Measurements from ENCODE around the gene PCDHB12.
"Not testable (repeated sequence)": the region's sequence is repeated elsewhere in the genome, so short reads cannot be mapped to it uniquely, and the experiment has no call there.

PCDHB12 gene

DNA sequence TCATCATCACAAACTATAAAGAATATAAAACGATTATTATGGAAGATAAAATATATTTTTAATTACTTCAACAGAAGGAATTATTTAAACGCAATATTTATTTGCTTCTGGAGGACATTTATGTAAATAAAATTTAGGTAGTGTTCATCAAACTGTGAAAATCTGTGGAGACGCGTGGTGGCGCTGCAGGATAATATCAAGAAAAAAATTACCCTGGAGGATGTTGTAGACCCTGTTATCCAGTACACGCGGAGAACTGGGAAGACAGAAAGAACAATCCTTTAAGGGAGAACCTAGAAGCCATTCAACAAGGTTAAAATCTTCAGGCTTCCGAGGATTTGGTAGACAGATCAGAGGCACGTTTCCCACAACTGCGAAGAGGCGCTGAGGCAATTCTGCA, at the start of gene PCDHB12:
TSS of gene PCDHB12 (plus strand) at position 242 of the 400 bp plus-strand sequence. CDS start 189 bp downstream, outside the sequence.
- DNase-seq = no peak

DNA sequence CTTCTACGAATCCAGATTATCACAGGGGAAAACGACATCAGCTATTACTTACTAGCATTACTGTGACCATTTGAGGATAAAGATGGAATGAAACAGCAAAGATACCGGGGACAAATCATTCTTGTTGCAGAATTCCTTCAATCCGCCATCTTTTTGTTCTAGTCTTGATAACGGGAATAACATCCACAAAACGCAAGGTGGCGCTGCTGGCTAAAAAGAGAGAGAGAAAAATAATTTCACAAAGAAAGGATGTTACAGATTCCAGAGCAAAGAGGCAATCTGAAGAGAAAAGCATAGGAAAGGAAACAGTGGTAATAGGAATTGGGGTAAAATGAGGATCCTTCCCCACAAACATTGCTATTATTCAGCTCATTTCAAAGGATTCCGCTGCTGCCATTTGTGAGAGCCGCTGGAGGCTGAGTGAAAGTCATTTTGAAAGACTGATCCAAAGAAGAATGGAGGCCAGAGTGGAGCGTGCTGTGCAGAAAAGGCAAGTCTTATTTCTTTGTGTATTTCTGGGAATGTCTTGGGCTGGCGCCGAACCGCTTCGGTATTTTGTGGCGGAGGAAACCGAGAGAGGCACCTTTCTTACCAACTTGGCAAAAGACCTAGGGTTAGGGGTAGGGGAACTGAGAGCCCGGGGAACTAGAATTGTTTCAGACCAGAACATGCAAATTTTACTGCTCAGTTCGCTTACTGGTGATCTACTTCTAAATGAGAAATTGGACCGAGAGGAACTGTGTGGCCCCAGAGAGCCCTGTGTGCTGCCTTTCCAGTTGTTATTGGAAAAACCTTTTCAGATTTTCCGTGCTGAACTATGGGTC, 35.9 kb upstream of the PCDHB12 start, which contains the start of gene PCDHB7:
TSS of gene PCDHB7 (plus strand) at position 264 of the 824 bp plus-strand sequence. CDS start at position 456, 192 bp downstream.
- no peak for DNase-seq

DNA sequence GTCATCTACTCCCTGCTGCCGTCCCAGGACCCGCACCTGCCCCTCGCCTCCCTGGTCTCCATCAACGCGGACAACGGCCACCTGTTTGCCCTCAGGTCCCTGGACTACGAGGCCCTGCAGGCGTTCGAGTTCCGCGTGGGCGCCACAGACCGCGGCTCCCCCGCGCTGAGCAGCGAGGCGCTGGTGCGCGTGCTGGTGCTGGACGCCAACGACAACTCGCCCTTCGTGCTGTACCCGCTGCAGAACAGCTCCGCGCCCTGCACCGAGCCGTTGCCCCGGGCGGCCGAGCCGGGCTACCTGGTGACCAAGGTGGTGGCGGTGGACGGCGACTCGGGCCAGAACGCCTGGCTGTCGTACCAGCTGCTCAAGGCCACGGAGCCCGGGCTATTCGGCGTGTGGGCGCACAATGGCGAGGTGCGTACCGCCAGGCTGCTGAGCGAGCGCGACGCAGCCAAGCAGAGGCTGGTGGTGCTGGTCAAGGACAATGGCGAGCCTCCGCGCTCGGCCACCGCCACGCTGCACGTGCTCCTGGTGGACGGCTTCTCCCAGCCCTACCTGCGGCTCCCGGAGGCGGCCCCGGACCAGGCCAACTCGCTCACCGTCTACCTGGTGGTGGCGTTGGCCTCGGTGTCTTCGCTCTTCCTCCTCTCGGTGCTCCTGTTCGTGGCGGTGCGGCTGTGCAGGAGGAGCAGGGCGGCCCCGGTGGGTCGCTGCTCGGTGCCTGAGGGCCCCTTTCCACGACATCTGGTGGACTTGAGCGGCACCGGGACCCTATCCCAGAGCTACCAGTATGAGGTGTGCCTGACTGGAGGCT, 34.0 kb upstream of the PCDHB12 start:
- DNase-seq = not testable (repeated sequence)

DNA sequence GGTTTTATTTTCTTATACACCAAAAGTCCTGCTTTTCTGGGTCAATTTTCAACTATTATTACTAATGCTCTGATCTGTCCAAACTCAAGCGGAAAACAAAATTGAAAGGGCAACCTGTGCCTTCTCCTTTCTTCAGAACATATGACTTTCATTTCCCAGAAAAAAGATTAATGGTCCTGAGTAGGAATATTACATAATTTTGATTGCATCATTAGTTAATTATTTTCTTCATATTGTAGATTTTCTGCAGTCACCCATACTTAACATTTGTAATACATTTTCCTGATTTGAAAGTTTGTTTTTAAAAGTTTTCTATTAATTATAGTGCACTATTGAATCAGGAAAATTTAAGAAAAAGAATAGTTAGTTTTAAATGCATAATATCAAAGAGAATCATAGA, 32.6 kb upstream of the PCDHB12 start:
- DNase-seq = no peak

DNA sequence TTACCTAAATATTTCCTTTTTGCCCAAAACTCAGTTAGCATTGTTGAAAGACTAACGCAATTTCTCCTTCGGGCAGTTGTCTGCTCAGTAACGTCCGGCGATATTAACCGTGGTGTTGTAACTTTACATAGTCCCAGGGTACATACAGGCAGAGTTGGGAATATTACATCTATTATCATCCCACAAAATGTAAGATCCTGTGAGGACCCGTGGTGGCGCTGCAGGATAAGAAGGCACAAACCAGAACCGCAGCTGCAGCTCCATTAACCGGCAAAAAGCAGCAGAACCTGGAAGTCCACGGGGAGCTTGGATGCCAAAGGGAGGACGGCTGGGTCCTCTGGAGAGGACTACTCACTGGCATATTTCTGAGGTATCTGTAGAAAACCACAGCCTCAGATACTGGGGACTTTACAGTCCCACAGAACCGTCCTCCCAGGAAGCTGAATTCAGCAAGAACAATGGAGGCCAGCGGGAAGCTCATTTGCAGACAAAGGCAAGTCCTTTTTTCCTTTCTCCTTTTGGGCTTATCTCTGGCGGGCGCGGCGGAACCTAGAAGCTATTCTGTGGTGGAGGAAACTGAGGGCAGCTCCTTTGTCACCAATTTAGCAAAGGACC, 30.8 kb upstream of the PCDHB12 start, which contains the start of gene PCDHB8:
TSS of gene PCDHB8 (plus strand) at position 214 of the 615 bp plus-strand sequence. CDS start at position 459, 245 bp downstream.
- DNase-seq = not testable (repeated sequence)

DNA sequence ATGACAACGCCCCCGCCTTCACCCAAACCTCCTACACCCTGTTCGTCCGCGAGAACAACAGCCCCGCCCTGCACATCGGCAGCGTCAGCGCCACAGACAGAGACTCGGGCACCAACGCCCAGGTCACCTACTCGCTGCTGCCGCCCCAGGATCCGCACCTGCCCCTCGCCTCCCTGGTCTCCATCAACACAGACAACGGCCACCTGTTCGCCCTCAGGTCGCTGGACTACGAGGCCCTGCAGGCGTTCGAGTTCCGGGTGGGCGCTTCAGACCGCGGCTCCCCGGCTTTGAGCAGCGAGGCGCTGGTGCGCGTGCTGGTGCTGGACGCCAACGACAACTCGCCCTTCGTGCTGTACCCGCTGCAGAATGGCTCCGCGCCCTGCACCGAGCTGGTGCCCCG, 29.1 kb upstream of the PCDHB12 start:
- DNase-seq = not testable (repeated sequence)

DNA sequence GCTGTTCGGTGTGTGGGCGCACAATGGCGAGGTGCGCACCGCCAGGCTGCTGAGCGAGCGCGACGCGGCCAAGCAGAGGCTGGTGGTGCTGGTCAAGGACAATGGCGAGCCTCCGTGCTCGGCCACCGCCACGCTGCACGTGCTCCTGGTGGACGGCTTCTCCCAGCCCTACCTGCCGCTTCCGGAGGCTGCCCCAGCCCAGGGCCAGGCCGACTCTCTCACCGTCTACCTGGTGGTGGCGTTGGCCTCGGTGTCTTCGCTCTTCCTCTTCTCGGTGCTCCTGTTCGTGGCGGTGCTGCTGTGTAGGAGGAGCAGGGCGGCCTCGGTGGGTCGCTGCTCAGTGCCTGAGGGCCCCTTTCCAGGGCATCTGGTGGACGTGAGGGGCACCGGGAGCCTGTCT, 28.6 kb upstream of the PCDHB12 start:
- not testable (repeated sequence) for DNase-seq

DNA sequence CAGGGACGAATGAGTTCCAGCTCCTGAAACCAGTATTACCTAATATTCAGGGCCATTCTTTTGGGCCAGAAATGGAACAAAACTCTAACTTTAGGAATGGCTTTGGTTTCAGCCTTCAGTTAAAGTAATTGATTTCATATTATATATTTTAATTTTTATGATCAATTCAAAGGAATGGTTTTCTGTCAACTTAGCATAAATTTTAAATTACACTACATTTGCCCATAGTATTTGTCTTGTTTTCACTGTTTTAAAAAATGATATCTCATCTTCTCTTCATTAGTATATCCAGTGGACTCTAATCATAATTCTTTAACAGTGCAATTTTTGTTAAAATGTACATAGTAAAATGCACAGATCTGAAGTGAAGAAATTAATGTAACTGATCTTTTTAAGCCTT, 28.2 kb upstream of the PCDHB12 start:
- DNase-seq = no peak

DNA sequence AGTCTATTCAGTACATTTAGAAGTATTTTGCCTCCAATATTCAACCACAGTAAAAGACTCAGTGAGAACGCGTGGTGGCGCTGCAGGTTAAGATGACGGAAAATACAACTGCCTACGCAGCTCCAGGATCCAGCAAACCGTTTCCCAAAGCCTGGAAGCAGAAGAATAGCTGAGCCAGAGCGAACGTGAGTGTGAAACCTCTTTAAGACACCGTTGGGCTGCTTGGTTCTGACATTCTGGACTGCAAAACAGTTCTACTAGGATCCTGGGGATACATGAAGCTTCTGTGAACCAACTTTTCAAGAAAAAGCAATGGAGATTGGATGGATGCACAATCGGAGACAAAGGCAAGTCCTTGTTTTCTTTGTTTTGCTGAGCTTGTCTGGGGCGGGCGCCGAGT, 26.3 kb upstream of the PCDHB12 start, which contains the start of gene PCDHB16:
TSS of gene PCDHB16 (plus strand) at position 140 of the 400 bp plus-strand sequence. CDS start at position 313, 173 bp downstream.
- peak; percentile 41 for DNase-seq

DNA sequence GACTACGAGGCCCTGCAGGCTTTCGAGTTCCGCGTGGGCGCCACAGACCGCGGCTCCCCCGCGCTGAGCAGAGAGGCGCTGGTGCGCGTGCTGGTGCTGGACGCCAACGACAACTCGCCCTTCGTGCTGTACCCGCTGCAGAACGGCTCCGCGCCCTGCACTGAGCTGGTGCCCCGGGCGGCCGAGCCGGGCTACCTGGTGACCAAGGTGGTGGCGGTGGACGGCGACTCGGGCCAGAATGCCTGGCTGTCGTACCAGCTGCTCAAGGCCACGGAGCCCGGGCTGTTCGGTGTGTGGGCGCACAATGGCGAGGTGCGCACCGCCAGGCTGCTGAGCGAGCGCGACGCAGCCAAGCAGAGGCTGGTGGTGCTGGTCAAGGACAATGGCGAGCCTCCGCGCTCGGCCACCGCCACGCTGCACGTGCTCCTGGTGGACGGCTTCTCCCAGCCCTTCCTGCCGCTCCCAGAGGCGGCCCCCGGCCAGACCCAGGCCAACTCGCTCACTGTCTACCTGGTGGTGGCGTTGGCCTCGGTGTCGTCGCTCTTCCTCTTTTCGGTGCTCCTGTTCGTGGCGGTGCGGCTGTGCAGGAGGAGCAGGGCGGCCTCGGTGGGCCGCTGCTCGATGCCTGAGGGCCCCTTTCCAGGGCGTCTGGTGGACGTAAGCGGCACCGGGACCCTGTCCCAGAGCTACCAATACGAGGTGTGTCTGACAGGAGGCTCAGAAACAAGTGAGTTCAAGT, 24.2 kb upstream of the PCDHB12 start:
- DNase-seq = not testable (repeated sequence)

DNA sequence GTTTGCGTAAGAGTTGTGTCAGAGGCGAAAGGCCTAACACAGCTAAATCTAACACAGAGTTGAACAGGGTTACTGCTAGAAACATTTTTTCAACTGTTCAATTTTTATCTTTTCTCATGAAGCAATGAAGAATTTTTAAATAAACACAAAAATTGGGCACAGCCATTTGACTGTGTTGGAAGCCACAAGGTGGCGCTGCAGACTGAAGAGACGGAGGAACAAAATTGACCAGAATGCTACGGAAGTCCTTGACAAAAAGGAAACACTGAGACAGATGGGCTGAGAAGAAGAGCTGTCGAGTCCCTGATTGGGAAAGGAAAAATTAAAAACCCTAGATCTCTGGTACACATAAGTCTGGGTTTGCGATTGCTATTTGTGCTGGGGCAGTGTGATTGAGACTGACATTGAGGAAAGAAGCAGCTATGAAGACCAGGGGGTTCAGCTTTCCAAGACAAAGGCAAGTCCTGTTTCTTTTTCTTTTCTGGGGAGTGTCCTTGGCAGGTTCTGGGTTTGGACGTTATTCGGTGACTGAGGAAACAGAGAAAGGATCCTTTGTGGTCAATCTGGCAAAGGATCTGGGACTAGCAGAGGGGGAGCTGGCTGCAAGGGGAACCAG, 21.5 kb upstream of the PCDHB12 start, which contains the start of gene PCDHB9:
TSS of gene PCDHB9 (plus strand) at position 265 of the 616 bp plus-strand sequence. CDS start at position 423, 158 bp downstream.
- no peak for DNase-seq

DNA sequence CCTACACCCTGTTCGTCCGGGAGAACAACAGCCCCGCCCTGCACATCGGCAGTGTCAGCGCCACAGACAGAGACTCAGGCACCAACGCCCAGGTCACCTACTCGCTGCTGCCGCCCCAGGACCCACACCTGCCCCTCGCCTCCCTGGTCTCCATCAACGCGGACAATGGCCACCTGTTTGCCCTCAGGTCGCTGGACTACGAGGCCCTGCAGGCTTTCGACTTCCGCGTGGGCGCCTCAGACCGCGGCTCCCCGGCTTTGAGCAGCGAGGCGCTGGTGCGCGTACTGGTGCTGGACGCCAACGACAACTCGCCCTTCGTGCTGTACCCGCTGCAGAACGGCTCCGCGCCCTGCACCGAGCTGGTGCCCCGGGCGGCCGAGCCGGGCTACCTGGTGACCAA, 19.8 kb upstream of the PCDHB12 start:
- not testable (repeated sequence) for DNase-seq

DNA sequence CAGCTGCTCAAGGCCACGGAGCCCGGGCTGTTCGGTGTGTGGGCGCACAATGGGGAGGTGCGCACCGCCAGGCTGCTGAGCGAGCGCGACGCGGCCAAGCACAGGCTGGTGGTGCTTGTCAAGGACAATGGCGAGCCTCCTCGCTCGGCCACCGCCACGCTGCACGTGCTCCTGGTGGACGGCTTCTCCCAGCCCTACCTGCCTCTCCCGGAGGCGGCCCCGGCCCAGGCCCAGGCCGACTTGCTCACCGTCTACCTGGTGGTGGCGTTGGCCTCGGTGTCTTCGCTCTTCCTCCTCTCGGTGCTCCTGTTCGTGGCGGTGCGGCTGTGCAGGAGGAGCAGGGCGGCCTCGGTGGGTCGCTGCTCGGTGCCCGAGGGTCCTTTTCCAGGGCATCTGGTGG, 19.4 kb upstream of the PCDHB12 start:
- not testable (repeated sequence) for DNase-seq

DNA sequence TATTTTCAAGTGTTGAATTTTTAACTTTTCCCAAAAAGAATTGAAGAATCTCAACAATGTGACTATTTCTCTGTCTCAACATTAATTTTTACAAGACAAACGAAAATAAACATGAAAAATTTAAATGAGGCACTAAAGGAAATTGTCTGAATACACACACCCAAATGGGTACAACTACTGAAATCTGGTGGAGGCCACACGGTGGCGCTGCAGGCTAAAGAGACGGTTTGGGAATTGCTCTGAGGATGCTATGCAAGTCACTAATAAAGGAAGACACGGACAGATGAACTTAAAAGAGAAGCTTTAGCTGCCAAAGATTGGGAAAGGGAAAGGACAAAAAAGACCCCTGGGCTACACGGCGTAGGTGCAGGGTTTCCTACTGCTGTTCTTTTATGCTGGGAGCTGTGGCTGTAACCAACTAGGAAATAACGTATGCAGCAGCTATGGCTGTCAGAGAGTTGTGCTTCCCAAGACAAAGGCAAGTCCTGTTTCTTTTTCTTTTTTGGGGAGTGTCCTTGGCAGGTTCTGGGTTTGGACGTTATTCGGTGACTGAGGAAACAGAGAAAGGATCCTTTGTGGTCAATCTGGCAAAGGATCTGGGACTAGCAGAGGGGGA, 16.3 kb upstream of the PCDHB12 start, which contains the start of gene PCDHB10:
TSS of gene PCDHB10 (plus strand) at position 244 of the 616 bp plus-strand sequence. CDS start at position 444, 200 bp downstream.
- DNase-seq = no peak

DNA sequence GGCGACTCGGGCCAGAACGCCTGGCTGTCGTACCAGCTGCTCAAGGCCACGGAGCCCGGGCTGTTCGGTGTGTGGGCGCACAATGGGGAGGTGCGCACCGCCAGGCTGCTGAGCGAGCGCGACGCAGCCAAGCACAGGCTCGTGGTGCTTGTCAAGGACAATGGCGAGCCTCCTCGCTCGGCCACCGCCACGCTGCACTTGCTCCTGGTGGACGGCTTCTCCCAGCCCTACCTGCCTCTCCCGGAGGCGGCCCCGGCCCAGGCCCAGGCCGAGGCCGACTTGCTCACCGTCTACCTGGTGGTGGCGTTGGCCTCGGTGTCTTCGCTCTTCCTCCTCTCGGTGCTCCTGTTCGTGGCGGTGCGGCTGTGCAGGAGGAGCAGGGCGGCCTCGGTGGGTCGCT, 14.2 kb upstream of the PCDHB12 start:
- not testable (repeated sequence) for DNase-seq

DNA sequence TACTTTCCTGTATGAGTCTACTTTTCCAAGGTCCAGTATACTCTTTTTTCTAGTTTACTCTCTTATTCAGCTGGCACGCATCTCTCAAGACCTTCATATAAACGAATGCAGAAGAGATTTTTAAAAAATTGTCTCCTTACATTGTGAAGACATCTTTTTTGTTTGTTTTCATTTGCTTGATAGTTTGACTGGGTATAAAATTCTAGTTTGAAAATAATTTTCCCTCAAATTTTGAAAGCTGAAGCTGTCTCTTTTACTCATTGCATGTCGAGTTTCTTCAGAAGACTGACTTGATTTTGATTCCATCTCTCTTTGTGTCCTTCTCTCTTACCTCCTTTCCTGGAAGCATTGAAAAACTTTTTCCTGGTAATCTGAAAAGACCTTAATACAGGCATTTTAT, 12.2 kb upstream of the PCDHB12 start:
- no peak for DNase-seq

DNA sequence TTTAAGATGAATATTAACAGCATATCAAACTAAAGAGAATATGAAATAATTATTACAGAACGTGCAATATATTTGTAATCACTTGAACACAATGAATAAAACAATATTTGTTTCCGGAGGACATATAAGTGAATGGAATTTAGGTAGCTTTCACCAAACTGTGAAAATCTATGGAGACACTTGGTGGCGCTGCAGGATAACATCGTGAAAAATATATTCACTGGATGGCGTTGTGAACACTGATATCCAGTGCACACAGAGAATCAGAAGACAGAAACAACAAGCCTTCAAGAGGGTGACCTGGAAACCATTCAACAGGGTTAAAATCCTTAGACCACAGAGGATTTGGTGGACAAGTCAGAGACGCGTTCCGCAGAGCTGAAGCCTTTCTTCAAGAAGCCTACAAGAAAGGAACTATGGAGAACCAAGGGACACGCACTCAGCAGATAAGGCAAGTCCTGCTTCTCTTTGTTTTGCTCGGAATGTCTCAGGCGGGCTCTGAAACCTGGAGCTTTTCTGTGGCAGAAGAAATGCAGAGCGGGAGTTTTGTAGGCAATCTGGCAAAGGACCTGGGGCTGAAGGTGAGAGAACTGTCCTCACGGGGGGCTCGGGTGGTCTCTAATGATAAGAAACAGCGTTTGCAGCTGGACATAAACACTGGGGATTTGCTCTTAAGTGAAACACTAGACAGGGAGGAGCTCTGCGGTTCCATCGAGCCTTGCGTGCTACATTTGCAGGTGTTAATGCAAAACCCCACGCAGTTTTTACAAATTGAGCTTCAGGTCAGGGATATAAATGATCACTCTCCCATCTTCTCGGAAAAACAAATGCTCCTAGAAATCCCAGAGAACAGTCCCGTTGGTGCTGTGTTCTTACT, 8.9 kb upstream of the PCDHB12 start, which contains the start of gene PCDHB11:
TSS of gene PCDHB11 (plus strand) at position 269 of the 877 bp plus-strand sequence. CDS start at position 417, 148 bp downstream.
- DNase-seq = no peak

DNA sequence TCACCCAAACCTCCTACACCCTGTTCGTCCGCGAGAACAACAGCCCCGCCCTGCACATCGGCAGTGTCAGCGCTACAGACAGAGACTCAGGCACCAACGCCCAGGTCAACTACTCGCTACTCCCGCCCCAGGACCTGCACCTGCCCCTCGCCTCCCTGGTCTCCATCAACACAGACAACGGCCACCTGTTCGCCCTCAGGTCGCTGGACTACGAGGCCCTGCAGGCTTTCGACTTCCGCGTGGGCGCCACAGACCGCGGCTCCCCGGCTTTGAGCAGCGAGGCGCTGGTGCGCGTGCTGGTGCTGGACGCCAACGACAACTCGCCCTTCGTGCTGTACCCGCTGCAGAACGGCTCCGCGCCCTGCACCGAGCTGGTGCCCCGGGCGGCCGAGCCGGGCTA, 7.4 kb upstream of the PCDHB12 start:
- DNase-seq = not testable (repeated sequence)

DNA sequence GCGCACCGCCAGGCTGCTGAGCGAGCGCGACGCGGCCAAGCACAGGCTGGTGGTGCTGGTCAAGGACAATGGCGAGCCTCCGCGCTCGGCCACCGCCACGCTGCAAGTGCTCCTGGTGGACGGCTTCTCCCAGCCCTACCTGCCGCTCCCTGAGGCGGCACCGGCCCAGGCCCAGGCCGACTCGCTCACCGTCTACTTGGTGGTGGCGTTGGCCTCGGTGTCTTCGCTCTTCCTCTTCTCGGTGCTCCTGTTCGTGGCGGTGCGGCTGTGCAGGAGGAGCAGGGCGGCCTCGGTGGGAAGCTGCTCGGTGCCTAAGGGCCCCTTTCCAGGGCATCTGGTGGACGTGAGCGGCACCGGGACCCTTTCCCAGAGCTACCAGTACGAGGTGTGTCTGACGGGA, 6.9 kb upstream of the PCDHB12 start:
- not testable (repeated sequence) for DNase-seq

DNA sequence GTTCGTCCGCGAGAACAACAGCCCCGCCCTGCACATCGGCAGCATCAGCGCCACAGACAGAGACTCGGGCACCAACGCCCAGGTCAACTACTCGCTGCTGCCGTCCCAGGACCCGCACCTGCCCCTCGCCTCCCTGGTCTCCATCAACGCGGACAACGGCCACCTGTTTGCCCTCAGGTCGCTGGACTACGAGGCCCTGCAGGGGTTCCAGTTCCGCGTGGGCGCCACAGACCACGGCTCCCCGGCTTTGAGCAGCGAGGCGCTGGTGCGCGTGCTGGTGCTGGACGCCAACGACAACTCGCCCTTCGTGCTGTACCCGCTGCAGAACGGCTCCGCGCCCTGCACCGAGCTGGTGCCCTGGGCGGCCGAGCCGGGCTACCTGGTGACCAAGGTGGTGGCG, 1.8 kb downstream of the PCDHB12 start:
- not testable (repeated sequence) for DNase-seq

All from femur (tissue), 1 donor.